ENCODE data around the gene NUDT21.
"Not testable (repeated sequence)": the region's sequence is repeated elsewhere in the genome, so short reads cannot be mapped to it uniquely, and the experiment has no call there.

NUDT21 gene

DNA sequence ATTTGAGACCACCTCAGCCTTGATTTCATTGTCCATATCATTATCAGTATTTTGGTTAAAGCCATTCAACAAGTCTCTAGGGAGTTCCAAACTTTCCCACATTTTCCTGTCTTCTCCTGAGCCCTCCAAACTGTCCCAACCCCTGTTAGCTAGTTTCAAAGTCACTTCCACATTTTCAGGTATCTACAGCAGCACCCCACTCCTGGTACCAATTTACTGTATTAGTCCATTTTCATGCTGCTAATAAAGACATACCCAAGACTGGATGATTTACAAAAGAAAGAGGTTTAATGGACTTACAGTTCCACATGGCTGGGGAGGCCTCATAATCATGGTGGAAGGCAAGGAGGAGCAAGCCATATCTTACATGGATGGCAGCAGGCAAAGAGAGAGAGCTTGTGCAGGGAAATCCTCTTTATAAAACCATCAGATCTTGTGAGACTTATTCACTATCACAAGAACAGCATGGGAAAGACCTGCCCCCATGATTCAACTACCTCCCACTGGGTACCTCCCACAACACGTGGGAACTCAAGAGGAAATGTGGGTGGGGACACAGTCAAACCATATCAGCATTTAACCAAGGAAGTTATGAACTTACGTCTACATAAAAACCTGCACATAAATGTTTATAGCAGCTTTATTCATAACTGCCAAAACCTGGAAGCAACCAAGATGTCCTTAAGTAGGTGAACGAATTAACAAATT, 70.2 kb downstream of the NUDT21 start:
- DNase-seq (ENCODE audit: low read depth in 2 of 2), result not testable (repeated sequence)
